ENCODE results near the gene HPS1. TPM values are rescaled to one million over a fixed set of nuclear protein-coding genes. Genes with fewer than 3 reads are reported as not detected.

The HPS1 gene
- total RNA-seq, 1 donor from 2014 or later, result 62.1 TPM

DNA sequence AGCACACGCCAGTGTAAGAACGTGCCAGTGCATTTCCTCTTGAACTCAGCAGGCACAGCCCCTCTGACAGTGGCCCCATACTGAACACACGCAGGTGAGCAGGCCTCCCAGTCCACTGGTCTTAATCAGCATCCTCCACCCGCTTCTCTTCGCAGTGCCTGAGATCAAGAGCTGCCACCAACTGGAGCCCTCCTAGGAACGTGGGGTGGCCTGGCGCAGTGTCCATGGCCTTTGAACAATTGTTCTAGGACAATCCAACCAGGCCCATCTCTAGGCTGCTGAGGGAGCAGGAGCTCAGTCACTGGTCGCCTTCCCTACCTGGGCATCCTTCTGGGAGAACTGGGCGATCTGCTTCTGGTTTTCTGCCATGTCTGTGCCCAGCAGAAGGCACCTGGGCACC, 47.0 kb downstream of the HPS1 start:
- Histone ChIP-seq H3K27ac (no peak overlapping the region), H3K4me3 (no peak overlapping the region), H3K36me3 (peaks cover 0 to 21% of the 10 kb centered on the region in 2 donors), H3K9me3 (no peaks in the 10 kb centered on the region), H3K4me1 (peaks cover 18% of the 10 kb centered on the region), H3K27me3 (no peaks in the 10 kb centered on the region)
- no peak for DNase-seq (ENCODE audit: extremely low spot score in 2 of 2)
- intact Hi-C loops (cut with DNase I), result no loop called here
- TF ChIP-seq, protein P1, sequence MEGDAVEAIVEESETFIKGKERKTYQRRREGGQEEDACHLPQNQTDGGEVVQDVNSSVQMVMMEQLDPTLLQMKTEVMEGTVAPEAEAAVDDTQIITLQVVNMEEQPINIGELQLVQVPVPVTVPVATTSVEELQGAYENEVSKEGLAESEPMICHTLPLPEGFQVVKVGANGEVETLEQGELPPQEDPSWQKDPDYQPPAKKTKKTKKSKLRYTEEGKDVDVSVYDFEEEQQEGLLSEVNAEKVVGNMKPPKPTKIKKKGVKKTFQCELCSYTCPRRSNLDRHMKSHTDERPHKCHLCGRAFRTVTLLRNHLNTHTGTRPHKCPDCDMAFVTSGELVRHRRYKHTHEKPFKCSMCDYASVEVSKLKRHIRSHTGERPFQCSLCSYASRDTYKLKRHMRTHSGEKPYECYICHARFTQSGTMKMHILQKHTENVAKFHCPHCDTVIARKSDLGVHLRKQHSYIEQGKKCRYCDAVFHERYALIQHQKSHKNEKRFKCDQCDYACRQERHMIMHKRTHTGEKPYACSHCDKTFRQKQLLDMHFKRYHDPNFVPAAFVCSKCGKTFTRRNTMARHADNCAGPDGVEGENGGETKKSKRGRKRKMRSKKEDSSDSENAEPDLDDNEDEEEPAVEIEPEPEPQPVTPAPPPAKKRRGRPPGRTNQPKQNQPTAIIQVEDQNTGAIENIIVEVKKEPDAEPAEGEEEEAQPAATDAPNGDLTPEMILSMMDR (IDR thresholded peaks at IDR 0.05), result no peak
- TF ChIP-seq POLR2A (IDR thresholded peaks at IDR 0.05), result no peak
- TF ChIP-seq POLR2AphosphoS5 (IDR thresholded peaks at IDR 0.05; ENCODE audit: insufficient read depth in 1 of 2, low read depth in 1 of 2), result no peak

DNA sequence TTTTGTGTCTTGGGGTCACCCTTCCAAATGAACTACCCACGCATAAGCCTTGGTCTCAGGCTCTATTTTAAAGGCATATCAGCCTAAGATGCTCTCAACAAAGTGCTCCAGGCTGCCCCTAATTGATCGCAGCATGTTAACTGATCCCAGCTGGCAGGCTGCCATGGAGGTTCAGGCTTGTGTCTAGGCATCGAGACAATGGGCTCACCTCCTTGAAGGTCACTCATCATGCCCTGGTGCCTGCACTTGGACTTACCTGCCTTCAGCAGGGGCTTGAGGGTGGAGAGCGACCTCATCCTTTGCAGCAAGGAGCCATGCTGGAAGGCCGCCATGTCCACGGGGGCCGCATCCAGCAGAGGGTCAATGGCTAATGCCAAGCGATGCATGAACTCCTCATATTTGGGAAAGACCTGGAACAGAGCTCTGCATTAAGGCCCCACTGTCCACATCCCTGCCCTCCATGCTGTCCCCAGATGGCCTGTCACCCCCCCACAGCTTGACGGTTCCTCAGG, 49.6 kb downstream of the HPS1 start:
- no peaks in the 10 kb centered on the region for H3K27me3 ChIP-seq
- DNase-seq (ENCODE audit: extremely low spot score in 2 of 2), result no peak
- intact Hi-C loops (cut with DNase I), result no loop called here
- no peak overlapping the region for H3K27ac ChIP-seq
- H3K9me3 ChIP-seq, result no peaks in the 10 kb centered on the region
- H3K4me3 ChIP-seq, result no peak overlapping the region
- peaks cover 0 to 16% of the 10 kb centered on the region in 2 donors for H3K36me3 ChIP-seq
- peaks cover 7% of the 10 kb centered on the region for H3K4me1 ChIP-seq
- TF ChIP-seq POLR2AphosphoS5 (IDR thresholded peaks at IDR 0.05; ENCODE audit: insufficient read depth in 1 of 2, low read depth in 1 of 2) (no peak), POLR2A (IDR thresholded peaks at IDR 0.05) (no peak)
- TF ChIP-seq, protein P1 (IDR thresholded peaks at IDR 0.05), result no peak

DNA sequence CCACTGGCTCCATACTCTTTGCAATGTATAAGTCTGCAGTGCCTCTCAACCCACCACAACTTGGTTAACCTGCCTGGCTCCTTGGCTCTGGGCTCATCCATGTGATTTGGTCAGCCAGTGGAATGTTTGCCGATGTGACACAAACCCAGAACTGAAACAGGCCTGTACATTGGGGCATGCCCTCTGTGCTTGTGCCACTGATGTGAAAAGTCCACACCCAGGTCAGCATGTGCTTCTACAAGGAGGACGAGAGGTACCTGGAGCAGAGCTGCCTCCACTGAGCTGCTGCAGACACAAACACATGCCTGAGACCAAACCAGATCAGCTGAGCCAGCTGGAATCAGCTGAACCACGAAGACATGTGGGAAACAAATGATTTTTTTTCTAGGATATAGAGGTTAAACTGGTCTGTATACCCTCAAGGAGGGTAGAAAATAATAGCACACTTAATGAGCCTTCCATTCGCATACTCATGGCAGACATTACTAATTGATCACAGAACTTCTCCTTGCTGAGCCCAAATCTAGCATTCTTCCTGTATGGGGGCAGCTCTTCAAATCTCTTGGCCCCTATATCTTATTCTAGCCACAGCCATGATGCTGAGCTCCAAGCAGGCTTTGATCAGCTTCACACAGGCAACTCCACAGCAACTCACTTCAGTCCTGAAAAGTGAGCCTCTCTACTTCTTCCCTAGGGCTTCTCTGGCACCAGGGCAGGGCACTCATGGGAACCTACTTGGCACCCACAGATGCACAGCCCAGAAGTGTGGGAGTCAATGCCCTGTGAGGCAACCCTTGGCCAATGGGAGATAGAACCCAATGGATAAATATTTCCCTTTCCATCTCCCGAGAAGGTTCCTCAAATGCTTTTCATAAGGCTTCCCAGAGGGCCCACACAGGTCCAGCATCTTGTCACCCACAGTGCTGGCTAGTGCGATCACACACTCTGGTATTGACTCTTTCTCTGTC, 50.4 kb downstream of the HPS1 start:
- H3K4me3 ChIP-seq, result no peak overlapping the region
- intact Hi-C loops (cut with DNase I), result no loop called here
- H3K36me3 ChIP-seq, result peaks cover 0 to 16% of the 10 kb centered on the region in 2 donors
- no peaks in the 10 kb centered on the region for H3K9me3 ChIP-seq
- H3K4me1 ChIP-seq, result peaks cover 15% of the 10 kb centered on the region
- H3K27me3 ChIP-seq, result no peaks in the 10 kb centered on the region
- no peak for DNase-seq (ENCODE audit: extremely low spot score in 2 of 2)
- TF ChIP-seq POLR2AphosphoS5 (IDR thresholded peaks at IDR 0.05; ENCODE audit: insufficient read depth in 1 of 2, low read depth in 1 of 2), result no peak
- no peak for TF ChIP-seq POLR2A (IDR thresholded peaks at IDR 0.05)
- TF ChIP-seq, protein P1 (IDR thresholded peaks at IDR 0.05), result no peak
- no peak overlapping the region for H3K27ac ChIP-seq

DNA sequence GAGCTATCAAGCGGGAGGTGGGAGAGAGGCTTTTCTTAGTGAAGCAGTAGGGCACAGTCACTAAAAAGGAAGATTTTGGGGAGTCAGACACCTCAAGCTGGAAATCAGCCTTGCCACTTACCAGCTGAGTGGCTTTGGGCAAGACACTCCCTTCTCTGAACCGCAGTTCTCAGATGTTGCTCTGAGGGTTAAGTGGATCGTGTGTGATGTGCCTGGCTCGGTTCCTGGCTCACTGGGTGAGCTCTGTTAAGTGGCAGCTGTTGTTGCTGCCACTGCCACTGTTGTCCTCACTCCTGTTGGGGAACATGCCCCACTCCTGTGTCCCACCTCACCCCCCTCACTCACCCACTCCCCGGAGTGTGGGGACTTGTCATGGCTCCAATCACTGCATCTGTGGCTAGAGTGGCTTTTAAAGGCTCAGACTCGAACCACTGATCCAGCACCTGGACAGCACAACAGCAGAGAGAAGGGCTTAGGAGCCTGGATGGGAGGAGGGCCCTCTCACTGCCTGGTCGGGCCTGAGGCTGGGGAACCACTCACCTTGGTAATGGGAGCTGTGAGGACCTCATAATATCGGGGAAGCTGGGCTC, 51.8 kb downstream of the HPS1 start:
- H3K36me3 ChIP-seq, result peaks cover 0 to 16% of the 10 kb centered on the region in 2 donors
- intact Hi-C loops (cut with DNase I), result no loop called here
- no peaks in the 10 kb centered on the region for H3K27me3 ChIP-seq
- TF ChIP-seq POLR2AphosphoS5 (IDR thresholded peaks at IDR 0.05; ENCODE audit: insufficient read depth in 1 of 2, low read depth in 1 of 2) (no peak), POLR2A (IDR thresholded peaks at IDR 0.05) (no peak)
- TF ChIP-seq, protein P1 (IDR thresholded peaks at IDR 0.05), result no peak
- H3K9me3 ChIP-seq, result no peaks in the 10 kb centered on the region
- no peak for DNase-seq (ENCODE audit: extremely low spot score in 2 of 2)
- no peak overlapping the region for H3K4me3 ChIP-seq
- no peak overlapping the region for H3K27ac ChIP-seq
- peaks cover 16% of the 10 kb centered on the region for H3K4me1 ChIP-seq
